IMR-90 (cell line): Measurements from ENCODE around the gene IFNGR1. TPM values are rescaled to one million over a fixed set of nuclear protein-coding genes. Genes with fewer than 3 reads are reported as not detected.

Experiments
- ATAC-seq: fragments of 200-7000 bp; cut with Tn5 transposase; 2 replicates; pipeline ENCODE4 v1.9.1; 2020; ENCODE audit warnings: low read depth, mild to moderate bottlenecking, moderate library complexity
- BruUV-seq: library from RNA; stranded (reverse); fragments of 400-500 nt; replicated peaks from 2 replicates; lab custom pipeline; 2021; lab: Mats Ljungman, UMichigan
- CTCF ChIA-PET: fragments of 300-600 bp; formaldehyde crosslinking; extraction: SDS; loops from one replicate; lab custom pipeline; 2021; ENCODE audit warnings: antibody characterized with exemption; lab: Yijun Ruan, JAX
- POLR2A ChIA-PET: fragments of 300-600 bp; sonication (Branson Sonifier 250); formaldehyde crosslinking; loops from one replicate; lab custom pipeline; 2022; ENCODE audit warnings: antibody characterized with exemption; ENCODE audit not compliant: unreplicated experiment; lab: Charles Lee
- DNase-seq: peaks from one replicate; pipeline ENCODE4 v3.0.0; 2013
- H2AFZ ChIP-seq: replicated peaks from 2 replicates; pipeline ENCODE3; 2013; ENCODE audit warnings: low read length, mild to moderate bottlenecking; ENCODE audit not compliant: poor library complexity
- H2AK5ac ChIP-seq: 2 replicates; pipeline ENCODE4 v1.6.1; 2013; ENCODE audit warnings: low read depth, low read length, inconsistent platforms
- H2AK9ac ChIP-seq: replicated peaks from 2 replicates; pipeline ENCODE3; 2013; ENCODE audit warnings: mild to moderate bottlenecking, low read depth, low read length, moderate library complexity; ENCODE audit not compliant: poor library complexity
- H2BK120ac ChIP-seq: 2 replicates; pipeline ENCODE4 v1.6.1; 2013; ENCODE audit warnings: low read depth, low read length, inconsistent platforms
- H2BK15ac ChIP-seq: 3 replicates; pipeline ENCODE4 v1.6.1; 2013; ENCODE audit warnings: low read depth, low read length, inconsistent platforms
- H2BK20ac ChIP-seq: 2 replicates; pipeline ENCODE4 v1.6.1; 2013; ENCODE audit warnings: low read depth, mild to moderate bottlenecking, inconsistent platforms, low read length, moderate library complexity
- H2BK5ac ChIP-seq: 2 replicates; pipeline ENCODE4 v1.6.1; 2013; ENCODE audit warnings: mild to moderate bottlenecking, low read depth, low read length, inconsistent platforms; ENCODE audit not compliant: poor library complexity, severe bottlenecking
- H3K14ac ChIP-seq: replicated peaks from 2 replicates; pipeline ENCODE4 v1.6.1; 2013; ENCODE audit warnings: low read depth, low read length, inconsistent platforms
- H3K18ac ChIP-seq: 2 replicates; pipeline ENCODE4 v1.6.1; 2013; ENCODE audit warnings: low read depth, low read length, control low read depth
- H3K23ac ChIP-seq: 2 replicates; pipeline ENCODE4 v1.6.1; 2013; ENCODE audit warnings: low read depth, low read length, inconsistent platforms
- H3K27ac ChIP-seq: 2 replicates; pipeline ENCODE4 v1.5.1; 2013; ENCODE audit warnings: mild to moderate bottlenecking, control low read depth, low read length; ENCODE audit not compliant: insufficient read depth
- H3K27me3 ChIP-seq: 2 replicates; pipeline ENCODE4 v1.6.1; 2013; ENCODE audit warnings: low read length; ENCODE audit not compliant: control insufficient read depth, insufficient read depth
- H3K36me3 ChIP-seq: 2 replicates; pipeline ENCODE4 v1.6.1; 2013; ENCODE audit warnings: low read length, mixed read lengths; ENCODE audit not compliant: control insufficient read depth, insufficient read depth
- H3K4ac ChIP-seq: 2 replicates; pipeline ENCODE4 v1.6.1; 2013; ENCODE audit warnings: low read depth, low read length, inconsistent platforms
- H3K4me1 ChIP-seq: 2 replicates; pipeline ENCODE4 v1.6.1; 2013; ENCODE audit warnings: low read length, mixed read lengths; ENCODE audit not compliant: control insufficient read depth, insufficient read depth
- H3K4me2 ChIP-seq: 2 replicates; pipeline ENCODE4 v1.6.1; 2013; ENCODE audit warnings: low read depth, mild to moderate bottlenecking, control low read depth, low read length, moderate library complexity
- H3K4me3 ChIP-seq: 2 replicates; pipeline ENCODE4 v1.5.1; 2013; ENCODE audit warnings: low read depth, mild to moderate bottlenecking, control low read depth, low read length, moderate library complexity; ENCODE audit not compliant: insufficient read depth
- H3K56ac ChIP-seq: 2 replicates; pipeline ENCODE4 v1.6.1; 2013; ENCODE audit warnings: low read length, inconsistent platforms; ENCODE audit not compliant: insufficient read depth; ENCODE audit errors: extremely low read depth
- H3K79me1 ChIP-seq, 2 experiments: 2 replicates each; pipeline ENCODE4 v1.6.1; 2013; ENCODE audit warnings: low read length in 2 of 2, inconsistent platforms in 1 of 2, low read depth in 1 of 2
- H3K9ac ChIP-seq: 2 replicates; pipeline ENCODE4 v1.6.1; 2013; ENCODE audit warnings: low read depth, low read length, control low read depth
- H3K9me1 ChIP-seq: 2 replicates; pipeline ENCODE4 v1.6.1; 2013; ENCODE audit warnings: low read length, inconsistent platforms; ENCODE audit not compliant: insufficient read depth
- H3K9me3 ChIP-seq: 2 replicates; pipeline ENCODE4 v1.6.1; 2013; ENCODE audit warnings: low read length; ENCODE audit not compliant: control insufficient read depth, insufficient read depth
- H4K20me1 ChIP-seq: 2 replicates; pipeline ENCODE4 v1.6.1; 2013; ENCODE audit warnings: low read length, inconsistent platforms; ENCODE audit not compliant: insufficient read depth
- H4K5ac ChIP-seq: 2 replicates; pipeline ENCODE4 v1.6.1; 2013; ENCODE audit warnings: mild to moderate bottlenecking, low read depth, low read length, control low read depth
- H4K8ac ChIP-seq, 2 experiments: 2 replicates each; pipeline ENCODE4 v1.6.1; 2013; ENCODE audit warnings: low read depth in 2 of 2, low read length in 2 of 2, control low read depth in 1 of 2, inconsistent platforms in 1 of 2
- H4K91ac ChIP-seq: 2 replicates; pipeline ENCODE4 v1.6.1; 2013; ENCODE audit warnings: low read depth, low read length, inconsistent platforms; ENCODE audit not compliant: insufficient read depth
- FOS ChIP-seq: fragments of 150-350 bp; IDR thresholded peaks from 2 replicates; pipeline ENCODE4 v1.6.1; 2016; ENCODE audit warnings: low read depth, low read length
- WGBS, 2 experiments: methylation state at CpG; one replicate each; pipeline versions ENCODE4 v1.1.5 to v1.1.7; 2013; ENCODE audit warnings: missing lambda C conversion rate in 2 of 2; ENCODE audit not compliant: insufficient read length in 1 of 2; ENCODE audit errors: extremely low coverage in 2 of 2; 5-methylcytosine and 5-hydroxymethylcytosine counted together
- dilution Hi-C: fragments of 300-500 bp; cut with HindIII; formaldehyde crosslinking; loops from one replicate; pipeline ENCODE4 v1.14.3; 2018; ENCODE audit warnings: low sequenced_read_pairs; ENCODE audit not compliant: unreplicated experiment
- in situ Hi-C: fragments of 300-500 bp; cut with MboI; formaldehyde crosslinking; loops from 3 replicates; pipeline ENCODE4 v1.14.3; 2019; ENCODE audit warnings: low sequenced_read_pairs, inconsistent platforms, mixed read lengths
- intact Hi-C: fragments of 100-400 bp; cut with micrococcal nuclease; formaldehyde crosslinking; loops from 2 replicates; pipeline ENCODE4 v1.10.0; 2022
- polyA plus RNA-seq, 3 experiments: library from polyadenylated mRNA; depleted of rRNA; stranded (reverse); fragments of >200 nt; gene quantifications; 2 replicates each; pipeline ENCODE4 v1.2.3, GENCODE V29; 2012; ENCODE audit warnings: low replicate concordance in 1 of 3
- total RNA-seq: library from RNA; depleted of rRNA; stranded (reverse); fragments of >200 nt; gene quantifications from 2 replicates; pipeline ENCODE4 v1.2.3, GENCODE V29; 2012

IFNGR1 gene
- total and polyA plus RNA-seq, 2 of the 4 experiments (the other 2 are of a cell fraction) = 19.1 to 25.6 TPM

DNA sequence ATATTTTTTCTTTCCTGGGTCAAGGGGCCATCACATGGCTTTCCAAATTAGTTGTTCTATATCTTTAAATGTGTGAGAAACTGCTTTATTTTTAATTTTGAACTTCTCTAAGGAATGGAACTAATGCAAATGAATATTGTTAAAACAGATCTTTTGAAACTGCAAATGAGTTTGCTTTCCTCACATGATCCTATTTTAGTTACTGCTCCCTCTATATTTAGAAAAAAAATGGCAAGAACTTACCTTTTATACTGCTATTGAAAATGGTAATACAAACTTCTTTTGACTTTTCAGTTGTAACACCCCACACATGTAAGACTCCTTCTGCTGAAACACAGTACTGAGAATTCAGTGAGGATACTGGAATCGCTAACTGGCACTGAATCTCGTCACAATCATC is 15.9 kb downstream of the IFNGR1 start:
- intact Hi-C loops = no loop called here
- peaks cover 3 to 9% of the 10 kb centered on the region in 2 experiments; a peak in 2 of 4 replicates for H3K79me1 ChIP-seq
- no peak overlapping the region for H3K4me3 ChIP-seq
- ChIA-PET CTCF (no interaction called here), POLR2A (no interaction called here)
- no peak overlapping the region for H3K56ac ChIP-seq
- no peaks in the 10 kb centered on the region; the same call in 1 of the 2 replicates for H3K9me3 ChIP-seq
- no peak overlapping the region for H3K9ac ChIP-seq
- H3K14ac ChIP-seq = no peak overlapping the region
- in situ Hi-C loops = no loop called here
- H4K5ac ChIP-seq = no peak overlapping the region
- no peak overlapping the region for H2BK5ac ChIP-seq
- H2AK5ac ChIP-seq = no peak overlapping the region
- no peak overlapping the region for H2AFZ ChIP-seq
- no peaks in the 10 kb centered on the region for H4K20me1 ChIP-seq
- H3K18ac ChIP-seq = no peak overlapping the region
- H4K8ac ChIP-seq = no peak overlapping the region
- dilution Hi-C loops = no loop called here
- H2BK120ac ChIP-seq = no peak overlapping the region
- no CpG with 5 or more reads among the region's 2 CpGs for WGBS, 2 experiments
- TF ChIP-seq FOS = no peak
- H3K4me1 ChIP-seq = no peaks in the 10 kb centered on the region
- no peak overlapping the region for H2BK20ac ChIP-seq
- no peak for DNase-seq
- no peak overlapping the region for H4K91ac ChIP-seq
- peaks cover 26% of the 10 kb centered on the region for H3K36me3 ChIP-seq
- H2AK9ac ChIP-seq = no peak overlapping the region
- H3K4me2 ChIP-seq = no peak overlapping the region
- no peaks in the 10 kb centered on the region for H3K27me3 ChIP-seq
- no peak for ATAC-seq
- no TSS peak for BruUV-seq
- H3K27ac ChIP-seq = no peak overlapping the region
- H2BK15ac ChIP-seq = no peak overlapping the region
- H3K4ac ChIP-seq = no peak overlapping the region
- H3K23ac ChIP-seq = no peak overlapping the region
- H3K9me1 ChIP-seq = no peaks in the 10 kb centered on the region
